GM18873 (cell line): ENCODE data around the gene LIN54.
"Not testable (repeated sequence)": the region's sequence is repeated elsewhere in the genome, so short reads cannot be mapped to it uniquely, and the experiment has no call there.

Experiments
- ATAC-seq: cut with Tn5 transposase; IDR thresholded peaks from one replicate; pipeline ENCODE4 v1.9.1; 2021; ENCODE audit warnings: mild to moderate bottlenecking, moderate library complexity, moderate number of reproducible peaks; ENCODE audit not compliant: unreplicated experiment, low FRiP score

The LIN54 gene

GRCh38 chr4:82951196-82951595 is 59.4 kb downstream of the LIN54 start:
- ATAC-seq: no peak

- ATAC-seq: no peak
These were observed 61.9 kb downstream of the LIN54 start for GRCh38 chr4:82948647-82949204.

GRCh38 chr4:82947498-82947897 is 63.1 kb downstream of the LIN54 start:
- no peak for ATAC-seq

- ATAC-seq: no peak
These were observed 71.2 kb downstream of the LIN54 start for GRCh38 chr4:82939414-82939813.

- no peak for ATAC-seq
These were observed 76.2 kb downstream of the LIN54 start for GRCh38 chr4:82934441-82934840.

GRCh38 chr4:82930848-82931755 is 79.5 kb downstream of the LIN54 start:
- no peak for ATAC-seq

- no peak for ATAC-seq
These were observed 88.8 kb downstream of the LIN54 start for GRCh38 chr4:82921795-82922194.

- ATAC-seq: no peak
These were observed 91.2 kb downstream of the LIN54 start for GRCh38 chr4:82919386-82919785.

GRCh38 chr4:82918091-82918490 is 92.5 kb downstream of the LIN54 start:
- ATAC-seq: no peak

- not testable (repeated sequence) for ATAC-seq
These were observed 96.7 kb downstream of the LIN54 start for GRCh38 chr4:82913968-82914367.

- no peak for ATAC-seq
These were observed 97.3 kb downstream of the LIN54 start for GRCh38 chr4:82913305-82913704.

GRCh38 chr4:82909326-82909725 is 101.3 kb downstream of the LIN54 start:
- no peak for ATAC-seq

- ATAC-seq: no peak
These were observed 104.2 kb downstream of the LIN54 start for GRCh38 chr4:82906469-82906868.

- ATAC-seq: peak; percentile 59
These were observed 105.4 kb downstream of the LIN54 start for GRCh38 chr4:82905205-82905604.

- no peak for ATAC-seq
These were observed 106.9 kb downstream of the LIN54 start for GRCh38 chr4:82903737-82904136.

- ATAC-seq: no peak
These were observed 109.4 kb downstream of the LIN54 start for GRCh38 chr4:82901183-82901718.

- ATAC-seq: peak; percentile 92
These were observed 110.0 kb downstream of the LIN54 start, which contains the start of gene THAP9 for GRCh38 chr4:82900411-82901182. THAP9 (plus strand) TSS chr4:82900735; CDS start chr4:82900803, 68 bp downstream.

GRCh38 chr4:82900066-82900410 is 110.6 kb downstream of the LIN54 start:
- peak; percentile 2 for ATAC-seq

GRCh38 chr4:82899374-82900065 is 111.1 kb downstream of the LIN54 start:
- ATAC-seq: no peak
